Neural cell (in vitro differentiated cells): ENCODE data around the gene SLC6A6. TPM values are rescaled to one million over a fixed set of nuclear protein-coding genes. Genes with fewer than 3 reads are reported as not detected.

Experiments
- H2AFZ ChIP-seq: fragments of 200-600, 300-800 bp; sonication (generic), shearing (Covaris generic); 2 replicates; pipeline ENCODE4 v1.6.0; 2014; ENCODE audit warnings: low read depth, mild to moderate bottlenecking, antibody characterized with exemption, low read length, moderate library complexity
- H3F3A ChIP-seq: fragments of 200-600 bp; shearing (Covaris generic); 2 replicates; pipeline ENCODE4 v1.6.1; 2016; ENCODE audit warnings: mild to moderate bottlenecking, moderate library complexity, mixed read lengths, antibody characterized with exemption, low read length; ENCODE audit not compliant: insufficient read depth, poor library complexity, severe bottlenecking
- H3K27ac ChIP-seq: fragments of 200-600, 300-800 bp; sonication (generic), shearing (Covaris generic); 2 replicates; pipeline ENCODE4 v1.5.1; 2014; ENCODE audit warnings: mild to moderate bottlenecking, low read length, moderate library complexity
- H3K27me3 ChIP-seq: fragments of 300-800, 200-600 bp; sonication (generic), shearing (Covaris generic); 2 replicates; pipeline ENCODE4 v1.6.0; 2014; ENCODE audit warnings: mild to moderate bottlenecking, low read depth, low read length, moderate library complexity; ENCODE audit not compliant: insufficient read depth
- H3K36me3 ChIP-seq: fragments of 300-800, 200-600 bp; sonication (generic), shearing (Covaris generic); 2 replicates; pipeline ENCODE4 v1.5.1; 2014; ENCODE audit warnings: mild to moderate bottlenecking, antibody characterized with exemption, low read length, moderate library complexity; ENCODE audit not compliant: insufficient read depth
- H3K4me2 ChIP-seq: fragments of 300-800, 200-600 bp; sonication (generic), shearing (Covaris generic); 2 replicates; pipeline ENCODE4 v1.6.0; 2014; ENCODE audit warnings: mild to moderate bottlenecking, low read length
- H3K4me3 ChIP-seq: fragments of 300-800, 200-600 bp; sonication (generic), shearing (Covaris generic); 2 replicates; pipeline ENCODE4 v1.5.1; 2014; ENCODE audit warnings: mild to moderate bottlenecking, low read length, moderate library complexity
- H3K79me2 ChIP-seq: fragments of 200-600 bp; shearing (Covaris generic); replicated peaks from 2 replicates; pipeline ENCODE4 v1.6.0; 2014; ENCODE audit warnings: mild to moderate bottlenecking, low read length, moderate library complexity; ENCODE audit not compliant: insufficient read depth
- H3K9ac ChIP-seq: fragments of 300-800, 200-600 bp; sonication (generic), shearing (Covaris generic); 2 replicates; pipeline ENCODE4 v1.6.1; 2016; ENCODE audit warnings: mild to moderate bottlenecking, low read length, mixed read lengths
- H3K9me2 ChIP-seq: fragments of 200-600 bp; shearing (Covaris generic); 2 replicates; pipeline ENCODE4 v1.6.1; 2016; ENCODE audit warnings: mild to moderate bottlenecking, low read length, mixed read lengths; ENCODE audit not compliant: insufficient read depth
- H3K9me3 ChIP-seq: fragments of 200-600, 300-800 bp; sonication (generic), shearing (Covaris generic); 2 replicates; pipeline ENCODE4 v1.6.1; 2016; ENCODE audit warnings: mild to moderate bottlenecking, mixed run types, low read length, moderate library complexity, mixed read lengths
- H4K20me1 ChIP-seq: fragments of 200-600 bp; shearing (Covaris generic); 2 replicates; pipeline ENCODE4 v1.6.1; 2016; ENCODE audit warnings: mild to moderate bottlenecking, mixed run types; ENCODE audit not compliant: insufficient read depth
- EP300 ChIP-seq: fragments of 450-650 bp; conservative IDR thresholded peaks from 2 replicates; pipeline ENCODE4 v1.6.1; 2014; ENCODE audit warnings: antibody characterized with exemption, mild to moderate bottlenecking, moderate library complexity; ENCODE audit not compliant: poor library complexity, severe bottlenecking
- EZH2 ChIP-seq: fragments of 200-600, 300-800 bp; shearing (Covaris generic), sonication (generic); IDR thresholded peaks from 2 replicates; pipeline ENCODE4 v1.6.1; 2014; ENCODE audit warnings: antibody characterized with exemption, low read length, borderline replicate concordance, mild to moderate bottlenecking; ENCODE audit not compliant: insufficient read depth, poor library complexity, severe bottlenecking
- MXI1 ChIP-seq: fragments of 450-650 bp; conservative IDR thresholded peaks from 2 replicates; pipeline ENCODE4 v1.6.1; 2014; ENCODE audit warnings: antibody characterized with exemption, mild to moderate bottlenecking; ENCODE audit not compliant: poor library complexity, severe bottlenecking
- POLR2AphosphoS5 ChIP-seq: IDR thresholded peaks from 2 replicates; pipeline ENCODE4 v1.6.1; 2012
- RAD21 ChIP-seq: fragments of 450-650 bp; conservative IDR thresholded peaks from 2 replicates; pipeline ENCODE4 v1.6.1; 2014; ENCODE audit warnings: antibody characterized with exemption, mild to moderate bottlenecking, moderate library complexity
- SMC3 ChIP-seq: fragments of 450-650 bp; conservative IDR thresholded peaks from 2 replicates; pipeline ENCODE4 v1.6.1; 2014; ENCODE audit warnings: antibody characterized with exemption, mild to moderate bottlenecking, moderate library complexity; ENCODE audit not compliant: poor library complexity
- TAF1 ChIP-seq: IDR thresholded peaks from 2 replicates; pipeline ENCODE4 v1.6.1; 2012; ENCODE audit warnings: low read depth
- polyA plus RNA-seq: library from polyadenylated mRNA; depleted of rRNA; stranded (reverse); fragments of >200 nt; gene quantifications from 2 replicates; pipeline ENCODE4 v1.2.3, GENCODE V29; 2014
- TF ChIP-seq, protein P1 (sequence below): fragments of 450-650 bp; IDR thresholded peaks from 2 replicates; pipeline ENCODE4 v1.5.1; 2014; ENCODE audit warnings: antibody characterized with exemption, mild to moderate bottlenecking, moderate library complexity; ENCODE audit not compliant: poor library complexity, severe bottlenecking
- TF ChIP-seq, protein P2 (sequence below): IDR thresholded peaks from 2 replicates; pipeline ENCODE4 v1.6.1; 2012; ENCODE audit warnings: borderline replicate concordance

Gene SLC6A6
- polyA plus RNA-seq, 1 donor from 2014 or later: 15.9 TPM

DNA sequence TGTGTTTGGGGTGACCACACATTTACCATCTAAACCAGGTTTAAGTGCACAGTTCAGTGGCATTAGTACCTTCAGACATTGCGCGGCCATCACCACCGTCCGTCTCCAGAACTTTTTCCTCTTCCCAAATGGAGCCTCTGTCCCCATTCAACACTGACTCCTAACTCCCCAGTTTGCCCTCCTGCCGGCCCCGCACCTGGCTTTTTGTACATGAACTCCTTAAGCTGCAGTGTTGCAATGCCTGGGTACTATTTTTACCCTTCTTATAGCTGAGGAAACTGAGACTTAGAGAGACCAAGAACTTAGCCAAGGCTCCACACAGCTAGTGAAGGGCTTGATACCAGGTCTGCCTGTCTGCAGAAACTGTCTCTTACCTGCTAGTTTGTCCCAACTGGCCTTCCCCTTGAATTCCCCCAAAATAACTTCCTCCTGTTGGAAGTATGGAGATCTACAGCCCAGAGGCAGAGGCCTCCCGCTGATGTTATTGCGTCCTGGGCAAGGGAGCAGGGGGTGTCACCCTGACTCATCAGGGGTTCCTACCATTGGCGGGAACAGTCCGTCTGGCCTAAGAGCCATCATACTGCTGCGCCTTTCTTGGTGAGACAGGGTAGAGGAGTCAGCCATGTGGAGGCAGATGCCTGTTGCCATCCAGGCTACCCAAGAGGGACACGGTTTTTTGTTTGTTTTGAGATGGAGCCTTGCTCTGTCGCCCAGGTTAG is 72.1 kb downstream of the SLC6A6 start:
- Histone ChIP-seq H3K9me3 (no peaks in the 10 kb centered on the region), H3K9me2 (no peaks in the 10 kb centered on the region), H3K4me2 (no peak overlapping the region), H3K27ac (no peak overlapping the region), H3K36me3 (peaks cover 10% of the 10 kb centered on the region), H3K9ac (no peak overlapping the region), H3K4me3 (no peak overlapping the region), H2AFZ (no peak overlapping the region), H3K27me3 (no peaks in the 10 kb centered on the region), H3K79me2 (no peaks in the 10 kb centered on the region), H3F3A (no peaks in the 10 kb centered on the region), H4K20me1 (no peaks in the 10 kb centered on the region)
- TF ChIP-seq, protein P1, sequence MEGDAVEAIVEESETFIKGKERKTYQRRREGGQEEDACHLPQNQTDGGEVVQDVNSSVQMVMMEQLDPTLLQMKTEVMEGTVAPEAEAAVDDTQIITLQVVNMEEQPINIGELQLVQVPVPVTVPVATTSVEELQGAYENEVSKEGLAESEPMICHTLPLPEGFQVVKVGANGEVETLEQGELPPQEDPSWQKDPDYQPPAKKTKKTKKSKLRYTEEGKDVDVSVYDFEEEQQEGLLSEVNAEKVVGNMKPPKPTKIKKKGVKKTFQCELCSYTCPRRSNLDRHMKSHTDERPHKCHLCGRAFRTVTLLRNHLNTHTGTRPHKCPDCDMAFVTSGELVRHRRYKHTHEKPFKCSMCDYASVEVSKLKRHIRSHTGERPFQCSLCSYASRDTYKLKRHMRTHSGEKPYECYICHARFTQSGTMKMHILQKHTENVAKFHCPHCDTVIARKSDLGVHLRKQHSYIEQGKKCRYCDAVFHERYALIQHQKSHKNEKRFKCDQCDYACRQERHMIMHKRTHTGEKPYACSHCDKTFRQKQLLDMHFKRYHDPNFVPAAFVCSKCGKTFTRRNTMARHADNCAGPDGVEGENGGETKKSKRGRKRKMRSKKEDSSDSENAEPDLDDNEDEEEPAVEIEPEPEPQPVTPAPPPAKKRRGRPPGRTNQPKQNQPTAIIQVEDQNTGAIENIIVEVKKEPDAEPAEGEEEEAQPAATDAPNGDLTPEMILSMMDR: no peak
- TF ChIP-seq POLR2AphosphoS5 (no peak), SMC3 (no peak), EZH2 (no peak), EP300 (no peak), MXI1 (no peak), TAF1 (no peak), RAD21 (no peak)
- TF ChIP-seq, protein P2, sequence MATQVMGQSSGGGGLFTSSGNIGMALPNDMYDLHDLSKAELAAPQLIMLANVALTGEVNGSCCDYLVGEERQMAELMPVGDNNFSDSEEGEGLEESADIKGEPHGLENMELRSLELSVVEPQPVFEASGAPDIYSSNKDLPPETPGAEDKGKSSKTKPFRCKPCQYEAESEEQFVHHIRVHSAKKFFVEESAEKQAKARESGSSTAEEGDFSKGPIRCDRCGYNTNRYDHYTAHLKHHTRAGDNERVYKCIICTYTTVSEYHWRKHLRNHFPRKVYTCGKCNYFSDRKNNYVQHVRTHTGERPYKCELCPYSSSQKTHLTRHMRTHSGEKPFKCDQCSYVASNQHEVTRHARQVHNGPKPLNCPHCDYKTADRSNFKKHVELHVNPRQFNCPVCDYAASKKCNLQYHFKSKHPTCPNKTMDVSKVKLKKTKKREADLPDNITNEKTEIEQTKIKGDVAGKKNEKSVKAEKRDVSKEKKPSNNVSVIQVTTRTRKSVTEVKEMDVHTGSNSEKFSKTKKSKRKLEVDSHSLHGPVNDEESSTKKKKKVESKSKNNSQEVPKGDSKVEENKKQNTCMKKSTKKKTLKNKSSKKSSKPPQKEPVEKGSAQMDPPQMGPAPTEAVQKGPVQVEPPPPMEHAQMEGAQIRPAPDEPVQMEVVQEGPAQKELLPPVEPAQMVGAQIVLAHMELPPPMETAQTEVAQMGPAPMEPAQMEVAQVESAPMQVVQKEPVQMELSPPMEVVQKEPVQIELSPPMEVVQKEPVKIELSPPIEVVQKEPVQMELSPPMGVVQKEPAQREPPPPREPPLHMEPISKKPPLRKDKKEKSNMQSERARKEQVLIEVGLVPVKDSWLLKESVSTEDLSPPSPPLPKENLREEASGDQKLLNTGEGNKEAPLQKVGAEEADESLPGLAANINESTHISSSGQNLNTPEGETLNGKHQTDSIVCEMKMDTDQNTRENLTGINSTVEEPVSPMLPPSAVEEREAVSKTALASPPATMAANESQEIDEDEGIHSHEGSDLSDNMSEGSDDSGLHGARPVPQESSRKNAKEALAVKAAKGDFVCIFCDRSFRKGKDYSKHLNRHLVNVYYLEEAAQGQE: no peak

DNA sequence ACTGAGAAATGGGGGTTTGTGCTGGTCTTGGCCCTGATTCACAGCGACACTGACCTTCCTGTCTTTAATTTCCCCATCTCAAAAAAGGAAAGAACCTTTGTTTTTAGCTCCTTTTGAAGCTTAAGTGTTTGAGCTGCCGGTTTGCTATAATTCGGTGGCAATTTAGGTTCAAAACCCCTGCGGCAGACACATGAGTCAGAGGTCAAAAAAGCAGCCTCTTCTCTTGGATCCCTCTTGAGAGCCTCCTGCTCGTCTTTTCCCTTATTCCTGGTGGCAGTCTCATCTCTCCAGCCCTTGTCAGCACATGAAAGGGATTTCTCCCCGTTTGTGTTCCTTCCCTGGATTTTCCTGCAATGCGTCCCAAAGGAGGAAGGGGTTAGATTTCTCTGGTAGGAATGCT is 73.2 kb downstream of the SLC6A6 start:
- no peak overlapping the region for H3K9ac ChIP-seq
- no peaks in the 10 kb centered on the region for H3F3A ChIP-seq
- no peak overlapping the region for H3K27ac ChIP-seq
- no peak overlapping the region for H3K4me3 ChIP-seq
- no peak overlapping the region for H2AFZ ChIP-seq
- H3K79me2 ChIP-seq: no peaks in the 10 kb centered on the region
- no peak for TF ChIP-seq SMC3
- no peak for TF ChIP-seq EP300
- TF ChIP-seq EZH2: no peak
- no peak for TF ChIP-seq RAD21
- TF ChIP-seq, protein P2: no peak
- no peak for TF ChIP-seq MXI1
- no peak for TF ChIP-seq TAF1
- no peaks in the 10 kb centered on the region for H3K9me3 ChIP-seq
- H3K4me2 ChIP-seq: no peak overlapping the region
- no peaks in the 10 kb centered on the region for H4K20me1 ChIP-seq
- H3K9me2 ChIP-seq: no peaks in the 10 kb centered on the region
- H3K36me3 ChIP-seq: peaks cover 10% of the 10 kb centered on the region
- no peaks in the 10 kb centered on the region for H3K27me3 ChIP-seq
